Measurements from ENCODE around the gene PCDH19. TPM values are rescaled to one million over a fixed set of nuclear protein-coding genes. Genes with fewer than 3 reads are reported as not detected.
A peak's percentile ranks its signal among the peaks of the same experiment; 100 is the strongest.

PCDH19 gene, protein sequence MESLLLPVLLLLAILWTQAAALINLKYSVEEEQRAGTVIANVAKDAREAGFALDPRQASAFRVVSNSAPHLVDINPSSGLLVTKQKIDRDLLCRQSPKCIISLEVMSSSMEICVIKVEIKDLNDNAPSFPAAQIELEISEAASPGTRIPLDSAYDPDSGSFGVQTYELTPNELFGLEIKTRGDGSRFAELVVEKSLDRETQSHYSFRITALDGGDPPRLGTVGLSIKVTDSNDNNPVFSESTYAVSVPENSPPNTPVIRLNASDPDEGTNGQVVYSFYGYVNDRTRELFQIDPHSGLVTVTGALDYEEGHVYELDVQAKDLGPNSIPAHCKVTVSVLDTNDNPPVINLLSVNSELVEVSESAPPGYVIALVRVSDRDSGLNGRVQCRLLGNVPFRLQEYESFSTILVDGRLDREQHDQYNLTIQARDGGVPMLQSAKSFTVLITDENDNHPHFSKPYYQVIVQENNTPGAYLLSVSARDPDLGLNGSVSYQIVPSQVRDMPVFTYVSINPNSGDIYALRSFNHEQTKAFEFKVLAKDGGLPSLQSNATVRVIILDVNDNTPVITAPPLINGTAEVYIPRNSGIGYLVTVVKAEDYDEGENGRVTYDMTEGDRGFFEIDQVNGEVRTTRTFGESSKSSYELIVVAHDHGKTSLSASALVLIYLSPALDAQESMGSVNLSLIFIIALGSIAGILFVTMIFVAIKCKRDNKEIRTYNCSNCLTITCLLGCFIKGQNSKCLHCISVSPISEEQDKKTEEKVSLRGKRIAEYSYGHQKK (N-terminal part only)
- total RNA-seq (1 to 10 TPM in 1 of 5 donors, under 1 TPM in 3, not detected in 1; under 0.01 to 1.3 (median 0.58) TPM), polyA plus RNA-seq (under 1 TPM in 2 of 3 donors, not detected in 1; 0.10 to 0.15 TPM)
- long read RNA-seq, donor 1: 0 reads
- long read RNA-seq, donor 2: 0 reads
- long read RNA-seq, donor 3, full-length matches to known transcripts: 1 of 1 reads
- long read RNA-seq, donor 3, partial matches to known transcripts: 0 of 1 reads
- long read RNA-seq, donor 3, other reads (novel, unspliced or antisense): 0 of 1 reads
- long read RNA-seq, donor 4: 0 reads
- long read RNA-seq, donor 5: 0 reads
- long read RNA-seq, donor 6: 0 reads
- long read RNA-seq, donor 7: 0 reads
- long read RNA-seq, donor 8: 0 reads
- long read RNA-seq, donor 9: 0 reads
- long read RNA-seq, donor 10: 0 reads

DNA sequence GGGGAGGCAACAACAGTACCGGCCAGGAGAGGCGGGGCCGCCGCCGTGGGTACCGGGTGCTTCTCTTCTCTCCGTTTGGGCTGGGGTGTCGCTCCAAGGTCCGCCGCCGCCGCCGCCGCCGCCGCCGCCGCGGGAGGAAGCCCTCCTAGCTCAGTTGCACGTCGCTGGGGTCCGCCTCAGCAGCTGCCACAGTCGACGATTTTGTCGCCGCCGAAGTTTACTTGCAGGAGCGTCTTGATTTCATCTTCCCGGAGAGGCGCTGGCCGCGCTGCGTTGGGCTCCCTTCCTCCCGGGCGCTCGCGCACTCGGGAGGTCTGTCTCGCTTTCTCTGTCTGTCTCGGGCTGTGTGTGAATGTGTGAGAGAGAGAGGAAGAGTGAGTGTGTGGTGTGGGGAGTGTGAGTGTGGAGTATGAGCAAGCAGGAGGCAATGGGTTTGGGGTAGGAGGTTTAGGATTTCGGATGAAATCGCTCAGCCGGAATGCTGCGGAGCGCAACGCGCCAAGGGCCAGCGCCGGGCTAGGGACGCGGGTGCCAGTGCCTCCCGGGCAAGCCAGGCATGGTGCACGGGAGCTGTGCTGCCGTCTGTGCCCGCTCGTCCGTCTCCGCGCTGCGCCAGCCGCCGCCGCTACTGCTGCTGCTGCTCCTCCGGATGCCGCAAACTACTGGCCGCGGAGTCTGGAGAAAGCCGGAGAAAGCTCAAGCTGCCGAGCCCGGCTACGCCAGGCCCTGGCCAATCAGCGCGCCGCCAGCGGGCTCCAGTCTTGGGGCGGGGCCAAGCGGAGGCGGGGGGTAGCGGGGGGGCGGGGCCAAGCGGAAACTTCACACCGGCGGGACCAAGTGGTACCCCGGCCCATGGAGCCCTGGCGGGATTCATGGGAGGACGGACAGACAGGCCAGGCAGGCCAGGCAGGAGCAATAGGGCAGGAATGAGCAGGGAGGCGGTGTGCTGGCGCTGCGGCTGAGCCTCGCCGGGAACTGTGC is at the start of gene PCDH19:
PCDH19 (minus strand) TSS at position 664 of the 981 bp plus-strand sequence. CDS start 1,676 bp downstream, outside the sequence.
- Histone ChIP-seq H3K27ac (no peak within 1 kb of the TSS), H3K4me3 (peak within 1 kb of the TSS; percentile 32 to 52 (median 41)), H3K9me3 (peaks cover 0 to 16% (median 4%) of the 10 kb centered on the region in 4 donors), H3K27me3 (peaks cover 10 to 80% (median 64%) of the 10 kb centered on the region in 3 donors), H3K36me3 (no peaks in the 10 kb centered on the region), H3K4me1 (peaks cover 0 to 29% (median 26%) of the 10 kb centered on the region in 4 donors)
- intact Hi-C loops (cut with DNase I; ENCODE audit: low total_unique reads): loop anchor here (10.0 kb wide), 1 partner anchor 1075 kb away; no protein-coding TSS in a partner anchor
- 0 to 46% (median 7%) methylated on average over 36 to 84 of the region's 91 CpGs for WGBS, 5 donors
- DNase-seq: peak; percentile 54 to 83
- TF ChIP-seq EP300 (IDR thresholded peaks at IDR 0.05): no peak
- TF ChIP-seq POLR2A (IDR thresholded peaks at IDR 0.05): no peak
- peak in 1 of 3 donors; percentile 20 for TF ChIP-seq POLR2AphosphoS5 (IDR thresholded peaks at IDR 0.05)
- TF ChIP-seq CTCF (IDR thresholded peaks at IDR 0.05): no peak

GRCh38 chrX:100449696-100450608 is 39.9 kb upstream of the PCDH19 start:
- no peaks in the 10 kb centered on the region for H3K4me1 ChIP-seq
- no peaks in the 10 kb centered on the region for H3K36me3 ChIP-seq
- WGBS, 5 donors: 67 to 100% (median 71%) methylated on average over 4 to 15 of the region's 15 CpGs
- peak in 1 of 2 donors; percentile 23 for DNase-seq
- no peak for TF ChIP-seq POLR2A (IDR thresholded peaks at IDR 0.05)
- TF ChIP-seq EP300 (IDR thresholded peaks at IDR 0.05): no peak
- TF ChIP-seq POLR2AphosphoS5 (IDR thresholded peaks at IDR 0.05): no peak
- no peak for TF ChIP-seq CTCF (IDR thresholded peaks at IDR 0.05)
- no peaks in the 10 kb centered on the region for H3K9me3 ChIP-seq
- no peaks in the 10 kb centered on the region for H3K27me3 ChIP-seq
- intact Hi-C loops (cut with DNase I; ENCODE audit: low total_unique reads): no loop called here
- no peak overlapping the region for H3K27ac ChIP-seq
- H3K4me3 ChIP-seq: no peak overlapping the region

- peak in 1 of 2 donors; percentile 70 for DNase-seq
- no peaks in the 10 kb centered on the region for H3K9me3 ChIP-seq
- intact Hi-C loops (cut with DNase I; ENCODE audit: low total_unique reads): no loop called here
- H3K4me3 ChIP-seq: no peak overlapping the region
- H3K27ac ChIP-seq: no peak overlapping the region
- 0 to 7% (median 1%) methylated on average over 6 of the region's 6 CpGs for WGBS, 5 donors
- peak in 4 of 7 experiments; percentile 56 to 90 (median 74) for TF ChIP-seq CTCF (IDR thresholded peaks at IDR 0.05)
- TF ChIP-seq POLR2A (IDR thresholded peaks at IDR 0.05): no peak
- H3K27me3 ChIP-seq: no peaks in the 10 kb centered on the region
- H3K4me1 ChIP-seq: no peaks in the 10 kb centered on the region
- H3K36me3 ChIP-seq: no peaks in the 10 kb centered on the region
Measured at GRCh38 chrX:100447655-100448397, 37.8 kb upstream of the PCDH19 start.
